ENCODE measurements around the gene CD47.
A peak's percentile ranks its signal among the peaks of the same experiment; 100 is the strongest.

Gene CD47

DNA sequence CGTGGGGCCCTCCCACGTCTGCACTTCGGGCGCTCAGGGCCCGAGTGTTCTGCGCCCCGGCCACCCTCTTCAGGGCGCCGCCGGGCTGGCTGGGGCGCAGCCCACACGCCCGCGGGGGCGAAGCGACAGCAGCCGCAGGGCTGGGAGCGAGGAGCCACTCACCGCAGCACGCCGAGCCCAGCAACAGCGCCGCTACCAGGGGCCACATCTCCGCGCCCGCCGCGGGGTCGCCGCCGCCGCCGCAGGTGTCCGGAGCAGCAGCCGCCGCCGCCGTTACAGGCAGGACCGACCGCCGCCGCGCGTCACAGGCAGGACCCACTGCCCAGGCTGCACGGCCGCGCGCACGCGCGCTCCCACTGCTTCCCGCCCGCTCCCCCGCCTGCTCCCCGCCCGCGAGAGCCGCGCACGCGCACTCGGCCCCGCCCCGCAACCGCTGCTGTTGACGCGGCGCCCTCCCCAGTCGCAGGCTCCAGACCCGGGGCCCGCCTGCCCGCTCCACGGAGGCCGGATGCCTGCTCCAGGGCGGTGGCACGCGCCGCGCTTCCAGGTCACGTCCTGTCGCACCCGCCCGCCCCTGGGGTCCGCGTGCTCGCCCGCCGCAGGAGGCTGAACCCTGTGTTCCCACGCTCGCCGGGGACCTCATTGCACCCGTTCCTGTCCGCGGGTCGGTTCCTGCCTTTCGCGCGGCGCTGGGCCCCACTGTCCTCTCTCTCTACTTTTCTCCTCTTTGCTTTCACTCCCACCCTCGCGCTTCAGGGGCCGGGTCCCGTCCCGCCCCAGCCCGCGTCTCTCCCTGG is at the start of gene CD47:
CD47 (minus strand) TSS at position 331 of the 797 bp plus-strand sequence; CDS start at position 208, 123 bp downstream.
- peak; percentile 80 for DNase-seq

DNA sequence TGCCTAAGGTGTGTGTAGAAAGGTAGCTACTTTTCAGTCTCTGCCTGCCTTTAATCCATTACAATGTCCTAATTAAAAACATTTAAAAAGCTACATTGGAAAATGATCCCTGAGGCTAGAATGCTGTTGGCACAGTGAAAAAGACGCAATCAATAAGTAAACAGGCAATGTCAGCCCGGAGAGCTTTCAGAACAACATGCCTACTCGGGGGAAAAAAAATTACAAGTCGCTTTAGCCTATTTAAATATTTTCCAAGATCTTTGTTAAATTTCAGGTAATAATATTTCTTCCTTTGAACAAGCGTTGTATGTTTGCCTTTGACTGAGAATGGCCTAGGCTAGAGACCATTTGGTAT is 46.6 kb upstream of the CD47 start:
- DNase-seq, result no peak

DNA sequence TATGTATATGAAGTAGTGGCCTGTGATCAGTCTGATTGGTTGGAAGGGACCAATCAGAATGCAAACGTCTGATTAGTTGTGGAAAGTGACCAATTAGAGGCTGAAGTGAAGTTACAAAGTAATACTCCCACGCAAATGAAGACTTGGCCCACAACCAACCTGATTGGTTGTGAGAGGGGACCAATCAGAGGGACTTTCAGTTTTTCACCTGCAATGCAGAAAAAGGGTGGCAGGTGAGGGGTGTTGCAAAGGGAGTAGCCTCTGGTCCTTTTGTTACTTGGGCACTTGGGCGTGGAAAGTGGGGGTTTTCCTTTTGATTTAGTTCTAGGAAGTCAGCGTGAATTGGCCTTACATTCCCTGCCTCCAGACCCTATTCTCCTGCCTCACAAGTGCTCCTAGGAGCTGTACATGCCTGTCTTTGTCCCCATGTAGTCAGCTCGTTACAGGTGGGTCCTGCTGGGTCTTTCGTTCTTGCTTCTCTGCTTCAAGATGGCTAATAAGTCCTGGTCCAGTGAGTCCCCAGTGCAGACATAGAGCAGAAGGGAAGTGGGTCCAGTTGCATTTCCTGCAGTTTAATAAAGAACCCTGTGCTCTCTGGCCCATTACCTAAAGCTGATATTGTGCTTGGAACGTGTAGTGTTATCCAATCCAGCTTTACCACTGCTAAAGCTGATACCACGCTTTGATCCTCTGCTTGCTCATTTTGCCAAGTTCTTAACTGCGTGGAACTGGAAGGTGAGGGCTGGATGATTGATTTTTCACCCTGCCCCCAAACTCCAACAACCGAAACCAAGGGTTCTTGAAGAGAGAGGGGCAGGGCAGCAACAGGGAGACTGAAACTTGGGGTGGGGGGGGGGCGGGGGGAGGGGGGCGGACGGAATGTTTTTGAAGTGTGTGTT is 46.0 kb upstream of the CD47 start:
- DNase-seq, result no peak

DNA sequence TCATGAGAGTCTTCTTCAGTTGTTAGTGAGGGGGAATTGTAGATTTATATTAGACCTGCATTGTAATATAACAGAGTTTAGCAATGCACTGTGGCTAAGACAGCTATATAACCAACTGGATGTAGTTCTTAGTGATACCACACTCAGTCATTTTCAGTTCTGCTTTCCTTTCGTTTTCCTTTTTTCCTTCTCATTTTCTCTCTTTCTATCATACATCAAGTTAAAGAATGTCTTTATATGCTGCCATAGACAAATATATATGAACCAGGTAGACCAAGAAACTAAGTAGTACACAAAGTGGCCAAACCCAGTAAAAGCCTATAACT is 43.7 kb upstream of the CD47 start:
- no peak for DNase-seq

DNA sequence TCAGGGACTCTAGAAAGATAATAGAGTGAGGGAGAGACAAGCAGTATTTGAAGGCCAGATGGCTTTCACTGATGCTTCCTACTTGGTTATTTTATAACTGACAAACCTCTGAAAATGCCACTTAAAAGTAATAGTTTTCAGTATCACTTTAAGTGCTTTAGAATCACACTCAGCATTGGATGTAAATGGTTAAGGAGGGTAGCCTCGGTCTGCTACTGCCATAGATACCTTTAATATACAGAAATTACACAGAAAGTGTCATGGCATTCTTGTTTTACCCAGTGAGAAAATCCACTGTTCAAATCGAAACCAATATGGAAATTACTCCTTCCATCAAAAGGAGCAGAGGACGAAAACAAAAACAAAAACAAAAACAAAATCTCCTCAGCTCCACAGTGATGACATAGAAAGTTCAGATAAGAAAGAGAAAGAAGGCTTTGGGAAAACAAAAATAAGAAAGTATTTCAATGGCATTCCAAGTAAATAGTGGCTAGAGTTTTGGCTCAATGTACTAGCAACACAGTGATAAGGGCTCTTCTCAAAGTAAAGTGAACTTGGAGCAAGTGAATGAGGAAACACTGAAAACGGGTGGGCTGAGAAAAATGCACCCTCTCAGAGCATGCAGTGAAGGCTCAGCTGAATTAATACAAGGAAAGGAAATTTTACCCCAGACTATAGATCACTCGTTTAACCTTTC is 43.2 kb upstream of the CD47 start:
- no peak for DNase-seq

DNA sequence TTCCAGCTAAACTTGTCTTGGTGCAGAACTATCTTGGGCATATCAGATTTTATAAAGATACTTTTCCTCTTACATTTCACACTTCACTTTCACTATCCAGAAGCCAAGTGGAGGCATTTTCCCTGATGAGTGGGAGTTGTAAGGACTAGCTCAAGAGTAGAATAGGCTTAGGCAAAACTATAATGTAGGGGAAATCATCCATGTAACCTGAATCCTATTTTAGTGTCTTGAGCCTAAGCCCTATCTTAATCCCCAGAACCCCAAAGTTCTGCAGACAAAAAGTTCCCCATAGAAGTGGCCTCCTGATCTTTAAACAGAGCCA is 42.2 kb upstream of the CD47 start:
- DNase-seq, result no peak

DNA sequence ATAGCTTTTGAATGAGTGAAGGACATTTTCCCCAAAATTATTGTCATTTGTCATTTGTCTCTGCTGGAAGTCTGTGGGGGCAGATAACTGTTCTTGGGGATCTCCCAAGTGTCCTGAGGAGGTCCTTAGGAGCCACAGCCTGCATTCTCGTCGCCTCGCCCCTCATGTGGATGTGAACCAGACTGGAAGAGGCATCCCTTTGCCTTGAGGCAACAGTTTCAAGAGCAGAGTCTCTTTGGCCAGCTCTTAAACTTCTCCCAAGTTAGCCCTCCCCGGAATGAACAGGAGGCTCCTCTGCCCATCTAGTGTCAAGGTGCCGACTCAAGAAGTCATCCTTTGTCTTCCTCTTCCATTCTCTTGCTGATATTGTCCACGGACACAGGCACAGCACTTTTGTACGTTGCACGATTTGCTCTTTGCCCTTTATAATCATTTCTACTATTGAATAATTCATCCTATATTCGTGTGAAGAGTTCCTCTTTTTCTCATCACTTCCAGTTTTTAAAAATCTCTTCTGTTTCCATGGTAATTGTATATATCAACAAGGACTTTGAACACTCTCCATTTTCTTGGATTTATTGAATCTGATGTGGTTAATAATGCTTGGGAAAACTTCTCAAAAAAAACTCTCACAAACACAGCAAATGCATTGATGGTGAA is 40.8 kb upstream of the CD47 start:
- DNase-seq, result no peak

DNA sequence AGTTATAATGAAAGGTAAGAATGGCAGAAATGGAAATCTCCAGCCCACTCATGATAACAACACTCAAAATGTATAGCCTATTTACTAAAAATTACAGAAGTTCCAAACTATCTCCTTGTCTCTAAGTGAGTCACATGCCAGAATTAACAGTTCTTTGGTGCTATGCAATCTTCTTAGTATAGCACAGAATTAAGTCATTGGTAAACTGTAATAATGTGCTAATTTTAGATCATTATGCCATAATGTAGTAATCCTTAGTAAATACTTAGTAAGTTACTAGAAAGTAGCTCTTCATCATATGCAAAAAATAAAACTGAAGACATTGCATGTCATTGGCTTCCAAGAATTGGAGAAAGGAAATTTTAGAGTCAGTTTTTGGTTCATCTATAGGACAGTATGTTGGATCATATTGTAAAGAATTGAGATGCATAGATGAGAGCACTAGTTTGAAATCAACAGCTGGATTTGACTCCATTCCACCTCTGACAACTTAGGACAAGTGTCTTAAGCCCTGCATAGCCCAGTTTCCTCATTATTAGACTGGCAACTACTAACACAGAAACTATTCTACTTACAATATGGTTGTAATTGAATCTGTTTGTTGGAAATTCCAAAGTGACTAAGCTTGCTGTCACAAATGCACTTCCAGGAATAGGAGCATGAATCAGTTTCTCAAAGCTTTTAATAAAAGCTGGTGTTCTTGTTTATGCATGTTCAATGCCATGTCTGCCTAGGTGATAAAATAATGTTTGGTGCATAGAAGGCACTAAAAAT is 40.1 kb upstream of the CD47 start:
- no peak for DNase-seq

DNA sequence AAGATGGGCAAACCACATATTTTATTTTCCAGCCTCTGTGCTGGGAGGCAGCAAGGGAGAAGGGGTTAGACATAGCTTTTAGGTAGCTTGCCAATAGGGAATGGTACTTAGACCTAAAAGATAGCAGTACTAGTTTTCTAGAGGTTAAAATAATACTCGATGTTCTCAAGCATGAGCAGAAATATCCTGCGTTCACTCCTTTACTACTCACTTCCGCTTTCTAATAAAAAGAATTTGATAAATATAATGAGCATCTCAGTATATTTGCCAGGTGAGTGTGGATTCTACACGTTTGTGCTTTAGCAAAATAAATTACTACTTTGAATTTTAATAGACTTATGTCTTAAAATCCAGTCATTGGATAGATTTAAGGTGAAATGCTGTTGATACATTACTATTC is 39.4 kb upstream of the CD47 start:
- DNase-seq, result no peak

DNA sequence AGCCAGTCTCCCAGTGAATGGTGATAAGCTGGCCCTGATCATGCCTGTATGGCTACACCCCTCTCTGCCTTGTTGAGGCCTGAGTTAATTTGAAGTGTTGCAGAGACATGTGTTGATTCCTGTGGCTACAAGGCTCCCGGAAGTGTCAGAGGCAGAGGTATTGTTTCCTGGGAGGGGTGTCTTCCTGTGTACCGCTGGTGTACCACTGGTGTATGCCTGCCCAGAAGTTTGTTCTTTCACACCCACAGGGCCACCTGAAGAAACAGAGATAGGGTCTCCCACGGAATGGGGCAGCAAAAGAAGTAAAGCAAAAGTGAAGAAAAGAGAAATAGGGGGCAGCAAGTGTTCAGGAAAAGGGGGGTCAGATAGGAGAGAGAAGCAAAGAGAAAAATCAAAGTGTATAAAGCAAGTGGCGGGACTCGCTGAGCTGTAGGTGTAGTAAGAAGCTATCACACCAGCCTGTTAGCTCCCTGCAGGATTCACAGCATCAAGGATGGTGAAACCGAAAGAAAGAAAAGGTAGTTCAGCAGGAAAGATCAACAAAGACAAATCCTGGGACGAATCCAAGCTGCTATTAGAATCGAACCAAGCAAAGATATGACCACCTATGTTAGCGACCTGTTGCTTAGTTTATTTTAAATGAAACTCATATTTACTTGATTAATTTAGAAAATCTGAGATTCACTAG is 36.6 kb upstream of the CD47 start:
- no peak for DNase-seq

DNA sequence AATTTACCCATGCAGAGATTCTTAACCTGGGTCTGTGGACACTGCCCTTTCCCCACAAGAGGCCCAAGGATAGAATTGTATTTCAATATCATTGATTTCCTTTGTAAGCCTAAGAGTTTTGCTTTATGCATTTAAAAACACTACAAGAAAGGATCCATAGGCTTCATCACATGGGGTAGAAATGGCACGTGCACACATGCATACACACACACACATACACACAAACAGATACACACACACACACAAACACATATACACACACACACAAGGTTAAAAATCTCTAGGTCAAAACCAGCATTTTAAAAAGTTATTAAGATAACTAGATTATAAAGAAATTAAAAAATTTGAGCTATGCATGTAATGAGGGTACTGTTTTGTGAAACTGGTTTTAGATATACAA is 35.5 kb upstream of the CD47 start:
- no peak for DNase-seq

DNA sequence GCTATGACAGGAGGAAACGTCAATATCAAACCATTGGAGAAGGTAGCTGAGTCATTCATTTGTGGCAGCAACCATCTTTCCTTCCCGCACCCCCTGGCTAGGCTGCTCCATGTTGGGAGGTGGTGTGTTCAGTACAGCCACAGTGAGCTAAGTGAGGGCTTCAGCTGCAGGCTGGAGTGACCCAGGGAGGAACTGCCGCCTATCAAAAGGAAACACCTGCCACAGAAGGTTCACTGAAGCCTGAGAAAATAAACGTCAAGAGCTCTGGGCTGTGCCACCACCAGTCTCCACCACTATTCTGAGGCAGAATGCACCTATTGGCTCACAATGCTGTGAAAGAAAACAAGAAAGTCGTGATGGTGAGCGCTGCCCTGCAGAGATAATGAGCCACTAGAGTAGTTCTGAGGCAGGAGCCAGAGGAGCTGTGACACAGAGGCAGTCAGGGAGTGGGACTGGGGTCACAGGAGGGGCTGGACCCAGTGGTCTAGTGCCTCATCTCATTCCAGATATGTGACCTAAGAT is 34.8 kb upstream of the CD47 start:
- no peak for DNase-seq

DNA sequence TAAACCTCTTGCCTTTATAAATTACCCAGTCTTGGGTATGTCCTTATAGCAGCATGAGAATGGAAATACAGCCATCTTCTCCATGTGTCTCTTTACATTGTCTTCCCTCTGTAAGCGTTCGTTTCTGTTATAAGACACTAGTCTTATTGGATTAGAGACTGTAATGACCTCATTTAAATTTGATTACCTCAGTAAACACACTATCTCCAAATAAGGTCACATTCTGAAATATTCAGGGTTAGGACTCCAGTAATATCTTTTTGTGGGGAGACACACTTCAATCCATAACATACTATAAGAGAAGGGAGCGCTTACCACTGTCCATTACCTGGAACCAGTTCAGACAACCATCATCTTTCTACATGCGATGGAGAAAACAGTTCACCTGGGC is 34.3 kb upstream of the CD47 start:
- no peak for DNase-seq

DNA sequence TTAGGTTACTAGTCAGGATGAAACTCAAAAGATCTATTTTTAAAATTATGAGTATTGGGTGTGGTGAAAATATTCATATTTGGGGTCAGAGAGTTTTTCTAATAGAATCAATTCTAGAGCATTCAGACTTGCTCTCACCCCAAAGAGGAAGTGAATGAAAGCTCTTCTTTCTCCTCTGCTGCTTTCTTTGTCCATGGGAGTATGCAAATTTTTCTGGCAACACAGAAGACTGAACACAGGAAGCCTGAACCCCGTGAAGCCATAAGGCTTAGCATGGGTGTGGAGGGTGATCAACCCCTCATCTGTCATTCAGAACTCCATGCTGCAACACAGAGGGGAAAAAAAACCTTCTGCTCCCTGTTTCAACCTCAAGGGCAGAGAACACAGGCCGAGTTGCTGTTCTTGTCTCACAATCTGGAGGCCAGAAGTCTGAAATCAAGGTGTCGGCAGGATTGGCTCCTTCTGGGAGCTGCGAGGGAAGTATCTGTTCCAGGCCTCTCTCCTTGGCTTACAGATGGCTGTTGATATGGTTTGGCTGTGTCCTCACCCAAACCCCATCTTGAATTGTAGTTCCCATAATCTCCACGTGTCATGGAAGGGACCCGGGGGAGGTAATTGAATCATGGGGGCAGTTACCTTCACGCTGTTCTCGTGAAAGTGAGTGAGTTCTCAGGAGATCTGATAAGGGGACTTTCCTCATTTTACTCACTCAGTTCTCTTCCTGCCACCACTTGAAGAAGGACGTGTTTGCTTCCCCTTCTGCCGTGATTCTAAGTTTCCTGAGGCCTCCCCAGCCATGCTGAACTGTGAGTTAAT is 33.7 kb upstream of the CD47 start:
- DNase-seq, result no peak

DNA sequence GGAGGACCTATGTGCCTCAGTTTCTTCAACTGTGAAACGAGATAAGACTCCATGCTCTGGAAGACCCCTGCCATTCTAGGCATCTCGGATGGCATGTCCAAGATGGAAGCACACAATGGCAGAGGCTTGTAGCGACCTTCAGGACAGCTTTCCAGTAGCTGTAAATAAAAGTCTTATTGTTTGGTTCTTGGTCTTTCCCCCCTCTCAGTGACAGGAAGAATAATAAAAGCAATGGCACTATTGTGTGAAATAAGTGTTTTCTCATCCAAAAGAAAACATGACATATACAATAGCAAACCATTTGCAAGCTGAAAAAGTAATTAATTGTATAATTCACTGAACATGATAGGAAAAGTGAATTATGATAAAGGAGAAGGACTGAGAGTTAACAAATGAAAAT is 32.5 kb upstream of the CD47 start:
- no peak for DNase-seq

DNA sequence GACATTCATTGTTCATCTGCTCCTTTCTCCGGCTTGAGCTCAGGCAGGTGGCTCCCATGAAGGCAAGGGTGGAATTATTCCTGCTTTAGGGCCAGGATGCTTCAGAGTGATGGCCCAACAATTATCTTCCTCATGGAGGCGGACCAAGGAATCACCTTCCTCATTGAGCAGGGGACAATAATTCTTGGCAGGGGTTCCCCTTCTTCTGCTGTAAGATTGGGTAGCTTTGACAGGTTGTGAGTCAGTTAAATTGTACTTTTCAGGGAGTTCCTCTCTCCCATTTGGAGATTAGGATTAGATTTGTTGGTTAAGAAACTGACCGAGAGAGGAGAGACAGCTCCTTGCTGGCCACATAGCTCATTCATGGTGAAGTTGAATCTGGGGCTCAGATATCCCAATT is 31.4 kb upstream of the CD47 start:
- no peak for DNase-seq

DNA sequence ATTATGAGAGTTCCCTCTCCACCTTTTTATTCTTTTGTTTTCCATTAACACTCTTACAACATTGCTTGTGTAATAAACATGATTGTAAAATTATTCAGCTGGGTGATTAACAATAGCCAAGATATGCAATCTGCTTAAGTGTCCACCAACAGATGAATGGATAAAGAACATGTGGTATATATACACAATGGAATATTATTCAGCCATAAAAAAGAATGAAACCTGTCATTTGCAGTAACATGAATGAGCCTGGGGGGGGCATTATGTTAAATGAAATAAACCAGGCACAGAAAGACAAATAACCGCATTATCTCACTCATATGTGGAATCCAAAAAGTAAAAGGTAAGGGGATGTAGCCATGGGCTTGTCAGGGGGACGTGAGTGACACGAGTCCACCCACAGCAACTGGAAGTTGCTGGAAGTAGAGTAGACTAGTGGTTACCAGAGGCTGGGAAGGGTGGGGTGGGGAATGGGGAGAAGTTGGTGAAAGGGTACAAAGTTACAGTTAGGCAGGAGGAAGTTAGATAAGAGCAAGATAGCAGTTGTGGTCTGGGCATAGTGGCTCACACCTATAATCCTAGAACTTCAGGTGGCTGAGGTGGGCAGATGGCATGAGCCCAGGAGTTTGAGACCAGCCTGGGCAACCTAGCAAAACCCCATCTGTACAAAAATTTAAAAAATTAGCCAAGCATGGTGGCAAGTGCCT is 28.7 kb upstream of the CD47 start:
- DNase-seq, result no peak

DNA sequence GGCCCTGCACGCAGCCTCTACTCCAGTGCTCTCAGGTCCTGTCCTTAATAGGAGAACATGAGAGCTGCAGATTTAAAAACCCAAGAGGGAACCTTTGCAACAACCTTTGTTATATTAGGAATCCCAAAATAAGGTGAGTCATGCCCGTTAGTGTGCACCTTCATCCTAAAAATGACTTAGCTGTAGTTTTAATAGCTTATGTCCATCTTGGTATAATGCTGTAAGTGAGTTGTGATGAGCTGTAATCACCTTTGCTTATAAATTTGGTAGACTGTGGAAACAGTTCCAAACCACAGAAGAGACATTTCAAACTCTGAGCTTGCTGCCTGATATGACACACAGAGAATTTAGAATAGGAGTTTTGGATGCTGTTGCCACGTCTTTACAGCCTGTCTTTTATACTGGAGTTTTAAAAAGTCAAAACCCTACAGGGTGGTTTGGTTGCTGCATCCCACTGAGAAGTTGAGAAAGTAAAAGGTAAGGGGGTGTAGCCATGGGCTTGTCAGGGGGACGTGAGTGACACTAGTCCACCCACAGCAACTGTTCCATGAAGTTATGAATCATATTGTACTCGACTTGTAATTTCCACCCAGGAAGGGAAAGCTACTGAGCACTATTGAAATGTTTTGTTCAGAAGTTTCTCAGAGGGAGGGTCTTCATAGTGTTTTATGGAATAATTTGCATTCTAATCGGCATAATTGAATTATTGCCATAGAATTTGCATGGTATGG is 27.4 kb upstream of the CD47 start:
- no peak for DNase-seq

DNA sequence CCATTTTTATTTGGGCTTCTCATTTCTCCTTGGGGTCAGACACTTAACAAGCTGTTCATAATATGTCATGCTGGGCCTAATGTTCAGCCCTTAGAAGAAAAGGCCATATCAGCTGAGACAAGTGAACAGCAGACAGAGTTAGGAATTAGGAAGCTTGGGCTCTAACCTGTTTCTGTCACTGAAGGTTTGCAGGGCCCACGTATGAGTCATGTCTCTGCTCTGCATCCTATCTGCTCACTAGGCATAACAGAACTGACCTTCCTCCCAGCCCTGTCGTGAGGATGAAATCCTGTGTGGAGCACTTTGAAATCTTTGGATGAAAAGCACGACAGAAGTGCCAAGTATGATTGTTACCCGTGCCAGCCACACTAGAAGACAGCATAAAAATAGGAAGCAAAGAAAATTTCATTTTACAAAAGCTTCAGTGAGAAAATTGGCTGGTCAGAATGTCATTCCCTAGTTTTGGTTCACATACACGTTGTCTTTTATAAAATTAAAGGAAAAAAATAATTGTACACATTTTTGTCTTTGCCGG is 26.5 kb upstream of the CD47 start:
- DNase-seq, result peak; percentile 4
